AG10803 (cell line): ENCODE results near the gene GDAP1L1.

Experiments
- DNase-seq: peaks from one replicate; pipeline ENCODE4 v3.0.0; 2010; ENCODE audit warnings: low read depth
- H3K4me3 ChIP-seq: 2 replicates; pipeline ENCODE4 v1.5.1; 2011; ENCODE audit warnings: mild to moderate bottlenecking, low read length, control low read depth
- TF ChIP-seq, protein P1 (sequence below): conservative IDR thresholded peaks from 2 replicates; pipeline ENCODE4 v1.5.1; 2011; ENCODE audit warnings: mild to moderate bottlenecking, low read length, control low read depth, inconsistent platforms

GDAP1L1 gene

DNA sequence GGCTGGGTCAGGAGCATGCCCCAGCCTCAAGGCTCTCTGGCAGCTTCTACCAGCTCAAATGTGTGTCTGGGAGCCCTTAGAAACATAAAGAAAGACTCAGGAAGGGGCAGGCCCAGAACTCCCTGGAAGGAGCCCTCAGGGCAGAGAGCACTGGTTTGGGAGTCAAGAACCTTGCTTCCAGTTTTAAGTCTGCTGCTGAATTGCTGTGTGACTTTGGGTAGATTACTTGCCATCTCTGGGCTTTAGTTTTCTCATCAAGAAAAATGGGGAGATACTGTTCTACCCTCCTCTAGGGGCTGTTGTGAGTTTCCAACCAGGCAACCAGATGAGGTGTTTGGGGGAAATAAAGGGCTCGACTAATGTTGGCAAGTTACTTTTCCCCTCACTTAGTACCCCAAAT is 8.8 kb downstream of the GDAP1L1 start:
- TF ChIP-seq, protein P1, sequence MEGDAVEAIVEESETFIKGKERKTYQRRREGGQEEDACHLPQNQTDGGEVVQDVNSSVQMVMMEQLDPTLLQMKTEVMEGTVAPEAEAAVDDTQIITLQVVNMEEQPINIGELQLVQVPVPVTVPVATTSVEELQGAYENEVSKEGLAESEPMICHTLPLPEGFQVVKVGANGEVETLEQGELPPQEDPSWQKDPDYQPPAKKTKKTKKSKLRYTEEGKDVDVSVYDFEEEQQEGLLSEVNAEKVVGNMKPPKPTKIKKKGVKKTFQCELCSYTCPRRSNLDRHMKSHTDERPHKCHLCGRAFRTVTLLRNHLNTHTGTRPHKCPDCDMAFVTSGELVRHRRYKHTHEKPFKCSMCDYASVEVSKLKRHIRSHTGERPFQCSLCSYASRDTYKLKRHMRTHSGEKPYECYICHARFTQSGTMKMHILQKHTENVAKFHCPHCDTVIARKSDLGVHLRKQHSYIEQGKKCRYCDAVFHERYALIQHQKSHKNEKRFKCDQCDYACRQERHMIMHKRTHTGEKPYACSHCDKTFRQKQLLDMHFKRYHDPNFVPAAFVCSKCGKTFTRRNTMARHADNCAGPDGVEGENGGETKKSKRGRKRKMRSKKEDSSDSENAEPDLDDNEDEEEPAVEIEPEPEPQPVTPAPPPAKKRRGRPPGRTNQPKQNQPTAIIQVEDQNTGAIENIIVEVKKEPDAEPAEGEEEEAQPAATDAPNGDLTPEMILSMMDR, result no peak
- DNase-seq, result no peak
- H3K4me3 ChIP-seq, result no peak overlapping the region

DNA sequence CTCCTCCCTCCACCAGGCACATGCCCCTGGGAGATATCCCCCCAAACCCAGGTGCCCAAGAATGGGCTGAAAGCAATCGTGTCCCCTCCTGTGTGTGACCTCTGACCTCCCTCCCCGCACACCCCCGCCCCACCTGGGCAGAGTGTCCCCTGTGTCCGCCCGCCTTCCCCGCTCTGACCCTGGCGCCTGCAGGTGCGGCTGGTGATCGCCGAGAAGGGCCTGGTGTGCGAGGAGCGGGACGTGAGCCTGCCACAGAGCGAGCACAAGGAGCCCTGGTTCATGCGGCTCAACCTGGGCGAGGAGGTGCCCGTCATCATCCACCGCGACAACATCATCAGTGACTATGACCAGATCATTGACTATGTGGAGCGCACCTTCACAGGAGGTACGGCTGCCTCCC is 9.9 kb downstream of the GDAP1L1 start:
- TF ChIP-seq, protein P1, result no peak
- DNase-seq, result no peak
- H3K4me3 ChIP-seq, result no peak overlapping the region

DNA sequence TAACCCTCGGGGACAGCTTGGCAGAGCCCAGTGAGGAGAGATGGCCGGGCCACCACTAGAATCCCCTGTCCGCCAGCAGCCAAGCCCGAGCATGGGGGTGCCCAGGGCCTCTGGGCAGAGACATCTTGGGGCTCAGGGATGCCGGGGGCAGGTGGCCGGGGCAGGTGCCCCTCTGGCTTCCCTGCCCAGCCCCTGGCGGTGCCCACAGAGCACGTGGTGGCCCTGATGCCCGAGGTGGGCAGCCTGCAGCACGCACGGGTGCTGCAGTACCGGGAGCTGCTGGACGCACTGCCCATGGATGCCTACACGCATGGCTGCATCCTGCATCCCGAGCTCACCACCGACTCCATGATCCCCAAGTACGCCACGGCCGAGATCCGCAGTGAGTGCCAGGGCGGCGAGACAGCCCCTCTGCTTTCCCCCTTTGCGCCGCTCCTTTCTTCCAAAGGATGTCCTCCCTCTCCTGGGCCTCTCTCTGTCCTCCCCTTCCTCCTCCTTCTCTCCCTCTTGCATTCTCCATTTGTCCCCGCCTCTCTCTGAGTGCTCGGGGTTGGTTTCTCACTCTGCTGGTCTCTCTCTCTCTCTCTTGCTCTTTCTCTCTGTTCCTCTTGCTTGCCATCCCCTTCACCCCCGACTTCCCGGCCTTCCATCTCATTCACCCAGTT is 11.2 kb downstream of the GDAP1L1 start:
- no peak overlapping the region for H3K4me3 ChIP-seq
- TF ChIP-seq, protein P1, result no peak
- DNase-seq, result no peak

DNA sequence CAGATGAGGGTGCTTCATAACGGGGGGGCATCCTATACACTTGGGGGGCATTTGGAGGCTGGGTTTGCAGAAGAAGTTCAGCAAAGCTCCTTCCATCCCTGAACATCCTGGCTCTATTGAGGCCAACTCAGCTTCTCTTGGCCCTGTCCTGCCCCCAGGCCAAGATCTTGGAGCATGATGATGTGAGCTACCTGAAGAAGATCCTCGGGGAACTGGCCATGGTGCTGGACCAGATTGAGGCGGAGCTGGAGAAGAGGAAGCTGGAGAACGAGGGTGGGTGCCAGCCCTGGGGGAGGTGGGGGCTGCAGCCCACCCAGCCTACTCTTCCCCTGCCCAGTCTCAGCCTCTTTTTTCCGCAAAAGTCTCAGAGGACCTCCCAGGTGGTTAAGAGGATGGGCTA is 17.2 kb downstream of the GDAP1L1 start:
- H3K4me3 ChIP-seq, result no peak overlapping the region
- TF ChIP-seq, protein P1, result no peak
- DNase-seq, result no peak

DNA sequence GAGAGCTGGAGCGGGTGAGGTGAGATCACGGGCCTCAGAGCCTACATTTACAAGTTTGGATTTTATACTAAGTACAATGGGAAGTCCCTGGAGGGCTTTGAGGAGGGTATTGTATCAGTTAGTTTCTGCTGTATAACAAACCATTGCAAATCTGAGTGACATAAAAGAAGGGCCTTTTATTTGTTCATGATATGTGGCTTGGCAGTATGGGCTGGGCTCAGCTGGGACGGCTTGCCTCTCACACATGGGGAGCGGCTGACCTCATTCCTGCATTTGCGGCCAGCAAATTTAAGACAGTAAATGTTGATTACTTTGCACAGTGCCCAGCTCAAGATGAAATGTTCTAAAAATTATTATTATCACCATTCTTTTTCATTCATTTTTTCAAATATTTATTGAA is 21.7 kb downstream of the GDAP1L1 start:
- DNase-seq, result no peak
- TF ChIP-seq, protein P1, result no peak
- no peak overlapping the region for H3K4me3 ChIP-seq

DNA sequence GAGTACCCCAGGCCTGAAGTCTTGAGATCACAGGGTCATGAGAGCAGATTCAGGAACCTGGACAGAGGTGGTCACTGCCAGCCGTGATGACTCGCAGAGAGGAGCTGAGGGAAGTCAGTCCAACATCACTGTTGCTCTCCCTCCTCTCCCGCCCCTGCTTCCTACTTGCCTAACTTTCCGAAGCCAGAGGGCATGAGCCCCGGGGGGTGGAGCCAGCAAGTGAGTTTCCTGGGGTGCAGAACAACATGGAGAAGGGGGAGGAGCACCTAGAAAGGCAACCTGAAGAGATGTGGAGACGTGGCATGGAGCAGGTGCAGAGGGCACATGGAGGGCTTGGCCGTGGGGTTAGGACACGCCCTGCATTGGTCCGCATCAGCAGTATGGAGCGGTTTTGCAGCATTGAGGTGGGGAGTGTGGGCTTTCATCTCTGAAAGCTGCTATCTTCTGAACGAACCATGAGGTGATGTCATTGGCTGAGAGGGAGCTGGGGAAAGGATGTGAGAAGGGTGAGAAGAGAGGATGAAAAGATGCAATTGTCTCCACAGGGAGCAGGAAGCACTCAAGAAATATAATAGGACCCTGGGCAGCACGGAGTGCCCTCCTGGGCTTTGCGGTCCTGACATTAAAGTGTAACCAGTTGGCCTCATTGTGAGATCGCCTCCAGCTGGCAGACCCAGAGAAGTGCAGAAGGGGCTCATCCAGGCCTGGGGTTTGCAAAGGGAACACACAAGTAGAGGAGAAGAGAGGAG is 25.0 kb downstream of the GDAP1L1 start:
- TF ChIP-seq, protein P1, result no peak
- H3K4me3 ChIP-seq, result no peak overlapping the region
- no peak for DNase-seq
